SU-DHL-6 (cell line): ENCODE measurements around the gene CLDN25.

Experiments used
- CTCF ChIP-seq: fragments of 200-600 bp; sonication (generic); IDR thresholded peaks from one replicate; pipeline ENCODE4 v1.5.1; 2017; ENCODE audit warnings: antibody characterized with exemption, mild to moderate bottlenecking, low read length, moderate library complexity; ENCODE audit not compliant: insufficient read depth, poor library complexity, severe bottlenecking
- EZH2phosphoT487 ChIP-seq: fragments of 200-600 bp; sonication (generic), shearing (Covaris generic); conservative IDR thresholded peaks from 2 replicates; pipeline ENCODE4 v1.6.1; 2018; ENCODE audit warnings: mild to moderate bottlenecking, antibody characterized with exemption, low read length, moderate library complexity, mixed read lengths

GRCh38 chr11:113817626-113818025, 38.0 kb downstream of the CLDN25 start:
- no peak for TF ChIP-seq EZH2phosphoT487
- no peak for TF ChIP-seq CTCF
